NCI-H526 treated with DMSO at 0.1 percent for 48 hours (cell line): ENCODE results near the gene SORCS1.

Experiments
- DNase-seq: peaks from one replicate; lab custom pipeline; 2025; lab: John Stamatoyannopoulos, UW

The SORCS1 gene

GRCh38 chr10:106992055-106992454, 172.5 kb downstream of the SORCS1 start:
- DNase-seq: no peak

GRCh38 chr10:106991091-106991490, 173.4 kb downstream of the SORCS1 start:
- no peak for DNase-seq

DNA sequence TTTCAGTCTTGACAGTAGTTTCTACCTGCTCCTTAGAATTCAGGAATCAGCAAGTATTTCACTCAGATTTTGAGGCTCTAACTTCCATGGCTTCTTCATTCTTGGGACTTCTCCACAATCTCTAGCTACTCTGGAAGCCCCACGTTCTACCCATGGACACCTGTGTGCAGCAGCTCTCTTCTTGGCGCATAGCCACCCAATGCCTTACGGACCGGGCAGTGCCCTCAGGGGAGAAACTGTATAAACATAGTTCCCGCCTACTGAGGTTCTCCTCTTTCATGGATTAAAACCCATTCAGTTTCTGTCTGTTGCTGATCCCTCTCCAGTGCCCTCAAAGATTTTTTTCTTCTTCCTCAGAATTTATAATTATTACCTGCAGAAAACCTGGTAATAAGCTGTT, 177.1 kb downstream of the SORCS1 start:
- DNase-seq: no peak

DNA sequence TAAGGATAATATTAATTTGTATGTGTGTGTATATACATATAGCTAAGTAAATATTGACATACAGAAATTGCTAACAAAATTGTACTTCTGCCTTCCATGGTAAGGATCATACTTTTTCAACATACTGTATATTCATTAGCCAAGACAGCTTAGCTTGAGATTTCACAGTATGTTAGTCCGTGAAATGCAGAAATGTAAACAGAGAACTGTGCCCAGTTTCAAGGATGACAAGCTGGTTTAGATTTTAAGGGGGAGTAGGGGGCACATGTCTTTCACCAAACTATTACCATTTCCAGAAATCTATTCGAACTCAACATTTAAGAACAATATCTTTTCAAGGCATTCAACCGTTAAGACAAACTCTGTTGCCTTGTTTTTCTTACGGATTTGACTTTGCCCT, 182.2 kb downstream of the SORCS1 start:
- no peak for DNase-seq

GRCh38 chr10:106981452-106982075, 182.9 kb downstream of the SORCS1 start:
- no peak for DNase-seq

DNA sequence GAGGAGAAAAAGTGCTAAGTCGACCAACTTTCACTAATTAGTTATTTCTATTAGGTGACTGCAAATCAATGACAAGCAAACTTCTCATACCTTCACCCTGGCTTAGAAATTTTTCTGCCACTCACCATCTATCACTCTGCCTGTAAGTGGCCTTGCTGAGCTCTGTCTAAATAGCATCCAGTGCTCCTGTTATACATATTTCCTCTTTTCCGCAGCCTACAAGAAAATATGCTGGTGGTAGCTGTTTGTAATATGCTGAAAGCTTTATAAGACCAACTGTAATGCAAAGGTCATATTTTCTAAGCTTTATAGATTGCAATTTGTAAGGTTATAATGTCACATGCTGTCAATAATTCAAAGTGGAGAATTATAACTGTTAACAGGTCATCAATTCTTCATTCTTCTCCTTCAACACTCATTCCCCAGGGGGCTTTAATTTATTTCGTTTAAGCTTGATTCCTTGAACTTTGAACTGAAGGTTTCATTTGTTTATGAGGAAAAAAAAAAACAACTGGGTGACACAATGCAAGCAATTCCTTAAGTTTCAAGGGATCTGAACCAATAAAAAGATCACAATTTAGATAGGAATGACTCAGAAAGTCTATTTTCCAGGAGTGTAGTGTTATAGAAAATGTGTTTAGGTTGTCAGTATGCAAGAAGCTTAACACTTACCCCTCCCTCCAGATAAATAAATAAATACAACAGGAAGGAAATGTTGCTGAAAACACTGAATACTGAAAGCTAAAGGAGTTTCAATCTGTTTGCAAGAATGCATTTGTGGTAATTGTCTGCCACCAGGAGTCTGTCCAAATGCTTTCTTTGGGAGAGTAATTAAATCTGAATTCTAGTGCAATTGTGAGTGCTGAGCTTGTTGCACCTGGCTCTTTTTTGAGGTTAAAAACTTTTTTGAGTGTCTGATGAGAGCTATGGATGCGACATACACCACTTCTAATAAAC, 183.7 kb downstream of the SORCS1 start:
- DNase-seq: no peak

DNA sequence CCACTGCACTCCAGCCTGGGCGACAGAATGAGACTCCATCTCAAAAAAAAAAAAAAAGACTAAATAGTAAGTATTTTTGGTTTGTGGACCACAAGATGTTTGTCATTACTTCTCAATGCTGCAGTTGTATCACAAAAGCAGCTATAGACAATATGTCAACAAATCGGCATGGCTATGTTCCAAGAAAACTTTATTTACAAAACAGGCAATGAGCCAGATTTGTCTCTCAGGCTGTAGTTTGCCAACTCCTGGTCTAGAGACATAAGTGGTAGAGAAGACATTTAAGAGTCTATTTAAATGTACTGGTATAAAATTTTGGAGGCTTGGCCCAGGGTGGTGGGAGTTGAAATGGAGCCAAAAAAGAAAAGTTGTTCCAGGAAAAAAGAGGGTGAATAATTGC, 185.8 kb downstream of the SORCS1 start:
- no peak for DNase-seq

GRCh38 chr10:106973716-106974115, 190.8 kb downstream of the SORCS1 start:
- DNase-seq: no peak

DNA sequence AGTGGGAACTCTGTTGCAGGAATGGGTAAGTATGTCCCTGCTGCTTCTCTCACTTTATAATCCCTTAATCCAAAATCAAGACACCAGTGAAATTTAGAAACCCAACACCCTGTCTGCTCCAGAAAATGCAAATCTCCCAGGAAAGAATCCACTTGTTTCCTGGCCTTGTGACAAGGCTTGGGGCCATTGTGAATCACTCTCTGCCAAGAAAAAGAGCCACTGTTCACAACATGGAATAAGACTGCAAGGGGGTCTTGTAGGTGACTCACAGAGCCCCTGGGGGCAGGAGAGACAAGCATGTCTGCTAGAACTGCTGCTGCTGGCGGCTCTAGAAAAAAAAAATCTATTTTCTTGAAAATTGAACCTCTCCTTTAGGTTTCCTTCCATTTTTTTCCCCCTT, 191.2 kb downstream of the SORCS1 start:
- no peak for DNase-seq

- no peak for DNase-seq
These were observed 192.1 kb downstream of the SORCS1 start for GRCh38 chr10:106972381-106972780.

DNA sequence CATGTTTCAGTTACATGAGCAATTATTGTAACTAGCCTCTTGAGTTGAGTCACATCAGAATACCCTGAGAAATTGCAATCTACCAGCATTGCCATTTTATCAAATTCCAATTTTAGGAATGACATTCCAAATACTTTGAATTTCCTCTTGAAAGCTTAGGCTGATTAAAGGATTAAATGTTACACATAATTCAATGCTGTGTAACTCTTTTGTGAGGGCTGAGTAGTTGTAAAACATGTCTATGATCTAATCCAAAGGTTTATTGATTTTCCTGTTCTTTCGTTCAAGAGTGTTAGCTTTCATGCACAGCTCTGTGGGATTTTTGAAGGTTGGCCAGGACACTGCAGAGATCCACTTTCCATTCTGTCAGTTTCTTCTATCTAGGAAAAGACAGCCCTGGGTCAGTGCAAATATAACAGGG, 193.1 kb downstream of the SORCS1 start:
- DNase-seq: no peak

GRCh38 chr10:106967452-106967851, 197.1 kb downstream of the SORCS1 start:
- no peak for DNase-seq

- DNase-seq: no peak
These were observed 203.7 kb downstream of the SORCS1 start for GRCh38 chr10:106960812-106961211.

- no peak for DNase-seq
These were observed 205.0 kb downstream of the SORCS1 start for GRCh38 chr10:106959521-106959920.

DNA sequence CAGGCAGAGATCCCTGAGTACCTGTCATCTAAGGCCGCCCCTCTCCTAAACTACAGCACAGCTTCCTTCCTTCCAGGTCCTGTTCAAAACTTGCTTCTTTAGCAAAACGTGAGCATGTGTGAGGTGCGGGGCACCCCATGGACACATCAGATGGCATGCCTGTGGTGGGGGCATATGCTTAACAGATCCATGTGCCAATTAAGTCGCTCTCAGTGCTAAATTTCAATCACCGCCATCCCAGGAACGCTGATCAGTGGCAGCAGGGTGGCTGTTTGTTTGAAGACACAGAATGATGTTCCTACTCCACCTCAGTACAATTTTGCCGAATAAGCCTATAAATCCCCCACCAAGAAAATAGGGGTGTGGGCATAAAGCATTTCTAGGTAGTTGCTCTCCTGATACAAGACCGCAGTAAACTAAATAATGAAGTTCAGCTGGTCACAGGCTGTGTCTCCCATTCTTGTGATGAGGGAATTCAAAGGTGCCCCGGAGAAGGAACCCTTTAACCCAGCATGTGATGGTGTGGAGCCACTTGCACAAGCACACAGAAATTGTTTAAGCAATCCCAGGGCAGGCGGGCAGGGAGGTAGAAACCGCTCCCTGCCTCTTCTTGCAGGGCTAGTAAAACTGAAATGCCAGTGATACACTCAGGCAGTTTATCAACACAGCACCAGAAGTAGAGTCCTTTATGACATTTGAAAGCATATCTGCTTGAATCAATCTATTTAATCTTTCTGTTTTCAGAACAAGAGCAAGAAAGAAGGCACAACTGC, 205.7 kb downstream of the SORCS1 start:
- DNase-seq: no peak

DNA sequence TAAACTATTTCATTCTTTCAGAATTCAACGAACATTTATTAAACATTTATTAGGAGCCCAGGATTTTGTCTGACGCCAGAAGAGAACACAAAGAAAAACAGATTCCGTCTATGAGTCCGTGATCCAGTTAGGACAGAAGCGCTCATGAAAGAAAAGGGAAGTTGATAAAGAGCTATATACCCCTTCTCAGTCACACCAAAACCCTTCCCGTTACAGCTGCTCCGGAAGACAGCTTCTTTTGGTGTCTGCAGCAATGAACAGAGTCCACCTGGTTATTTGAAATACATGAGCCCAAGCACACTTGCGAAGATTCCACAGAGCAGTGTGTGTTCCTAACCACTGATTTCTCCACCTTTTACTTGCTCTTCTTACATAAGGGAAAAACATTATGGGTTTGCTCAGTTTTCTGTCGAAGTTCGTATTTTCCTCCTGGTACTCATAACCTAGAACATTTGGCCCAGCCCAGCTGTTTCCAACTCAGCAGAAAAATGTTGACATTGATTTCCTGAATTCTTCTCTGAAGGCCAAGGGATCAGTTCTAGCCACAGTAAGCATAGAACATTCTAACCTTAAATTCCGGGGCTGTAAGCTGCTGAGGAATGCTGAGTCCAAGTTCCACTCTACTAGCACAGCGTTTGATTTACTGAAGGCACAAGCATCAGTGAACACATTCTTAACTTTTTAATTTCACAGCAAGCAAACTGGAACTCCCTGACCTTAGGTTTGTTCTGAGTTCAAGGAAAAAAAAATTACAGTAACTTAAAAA, 206.5 kb downstream of the SORCS1 start:
- DNase-seq: no peak

DNA sequence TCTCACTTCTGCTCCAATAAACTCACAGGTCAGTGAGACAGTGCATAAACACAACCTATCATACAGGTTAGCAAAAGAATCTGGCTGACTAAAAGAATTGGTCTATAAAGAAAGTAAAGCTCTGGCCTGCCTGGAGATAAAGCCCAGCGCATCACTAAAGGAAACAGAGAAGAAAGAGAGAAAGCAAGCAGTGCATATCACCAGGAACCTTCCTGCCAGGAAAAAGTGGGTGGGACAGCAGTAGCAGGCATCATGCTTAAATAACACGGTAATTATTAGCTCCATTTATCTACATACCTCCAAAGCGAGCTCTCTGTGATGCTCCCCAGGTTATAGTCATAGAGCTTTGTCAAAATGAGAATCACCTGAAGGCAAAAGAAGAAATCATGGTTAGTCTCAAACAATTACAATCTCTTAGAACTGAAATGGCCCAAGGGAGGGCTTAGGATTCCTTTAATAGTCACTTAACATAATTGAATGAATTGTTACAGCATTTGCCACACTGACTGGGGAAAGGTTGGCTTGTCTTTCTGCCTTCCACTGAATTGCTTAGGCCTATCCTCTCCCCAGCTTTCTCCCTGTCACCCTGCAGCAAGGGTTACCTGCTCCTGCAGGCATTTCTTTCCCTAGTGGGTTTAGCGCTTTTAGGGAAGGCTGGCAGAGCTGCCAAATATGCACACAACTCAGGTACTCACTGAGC, 208.1 kb downstream of the SORCS1 start:
- no peak for DNase-seq

- no peak for DNase-seq
These were observed 209.4 kb downstream of the SORCS1 start for GRCh38 chr10:106955133-106955532.

GRCh38 chr10:106952033-106952432, 212.5 kb downstream of the SORCS1 start:
- no peak for DNase-seq

DNA sequence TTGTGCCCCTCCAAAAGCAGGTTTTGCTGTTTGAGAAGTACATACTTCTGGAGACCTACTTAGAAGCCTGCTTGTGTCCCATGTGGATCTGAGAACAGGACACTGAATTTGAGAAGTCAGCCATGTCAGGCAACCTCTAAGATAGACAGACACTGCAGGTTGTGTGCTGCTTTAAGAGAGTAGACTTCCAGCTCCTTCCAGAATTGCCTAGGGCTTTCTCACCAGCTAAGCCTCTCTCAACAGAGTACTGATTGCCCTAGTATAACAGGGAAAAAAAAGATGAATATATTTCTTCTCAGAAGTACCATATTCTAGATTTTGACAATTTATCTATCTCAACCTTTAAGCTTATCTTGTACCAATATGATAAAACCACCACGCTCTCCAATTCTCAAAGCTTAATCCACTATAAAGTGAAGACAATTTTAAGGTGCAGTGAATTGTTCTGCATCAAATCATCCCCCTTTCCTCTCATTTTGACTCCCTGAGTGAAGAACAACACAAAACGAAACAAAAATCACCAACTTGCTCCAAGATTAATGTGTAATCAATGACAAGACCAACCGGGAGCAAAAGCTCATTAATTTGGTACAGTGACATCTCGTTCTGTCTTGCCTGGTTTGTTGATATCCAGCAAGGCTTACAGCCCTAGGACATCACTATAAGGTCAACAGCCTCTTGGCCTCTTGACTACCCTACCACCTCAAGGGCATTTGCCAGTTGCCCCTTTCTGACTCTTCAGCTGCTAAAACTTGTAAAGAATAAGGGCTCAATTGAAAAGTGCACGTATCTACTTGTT, 214.6 kb downstream of the SORCS1 start:
- no peak for DNase-seq
